ENCODE results near the gene CELF5.
"Not testable (repeated sequence)": the region's sequence is repeated elsewhere in the genome, so short reads cannot be mapped to it uniquely, and the experiment has no call there.

The CELF5 gene

GRCh38 chr19:3340340-3340739, 115.9 kb downstream of the CELF5 start:
- H3K36me3 ChIP-seq (ENCODE audit: insufficient read depth, low read length), result no peaks in the 10 kb centered on the region
- no peak overlapping the region for H3K9ac ChIP-seq (ENCODE audit: low read length)
- H3K4me3 ChIP-seq (ENCODE audit: low read depth, low read length, poor library complexity, severe bottlenecking), result no peak overlapping the region
- H3K4me1 ChIP-seq (ENCODE audit: insufficient read depth, low read length, severe bottlenecking), result no peaks in the 10 kb centered on the region
- no peaks in the 10 kb centered on the region for H3K9me3 ChIP-seq (ENCODE audit: low read length)
- no peaks in the 10 kb centered on the region for H3K9me2 ChIP-seq (ENCODE audit: low read depth, low read length)
- H3K27ac ChIP-seq (ENCODE audit: low read depth, low read length, poor library complexity, severe bottlenecking), result no peak overlapping the region
- TF ChIP-seq EZH2 (IDR thresholded peaks at IDR 0.05; ENCODE audit: borderline replicate concordance, low read length), result no peak
- TF ChIP-seq CTCF (IDR thresholded peaks at IDR 0.05; ENCODE audit: low read length), result no peak
- H3K27me3 ChIP-seq (ENCODE audit: insufficient read depth, low read length), result peaks cover 11% of the 10 kb centered on the region; the same call in 1 of the 2 replicates
- H3K79me2 ChIP-seq (ENCODE audit: insufficient read depth, low read length), result no peaks in the 10 kb centered on the region
- H3F3A ChIP-seq (ENCODE audit: insufficient read depth, low read length), result no peaks in the 10 kb centered on the region
- no peak overlapping the region for H2AFZ ChIP-seq (ENCODE audit: low read length)
- H4K20me1 ChIP-seq (ENCODE audit: insufficient read depth, low read length), result no peaks in the 10 kb centered on the region
- no peak overlapping the region for H3K4me2 ChIP-seq (ENCODE audit: low read length)

GRCh38 chr19:3342246-3342645, 117.8 kb downstream of the CELF5 start:
- no peaks in the 10 kb centered on the region for H3K36me3 ChIP-seq (ENCODE audit: insufficient read depth, low read length)
- no peak overlapping the region for H3K4me3 ChIP-seq (ENCODE audit: low read depth, low read length, poor library complexity, severe bottlenecking)
- no peak for TF ChIP-seq CTCF (IDR thresholded peaks at IDR 0.05; ENCODE audit: low read length)
- no peak for TF ChIP-seq EZH2 (IDR thresholded peaks at IDR 0.05; ENCODE audit: borderline replicate concordance, low read length)
- no peaks in the 10 kb centered on the region for H3K79me2 ChIP-seq (ENCODE audit: insufficient read depth, low read length)
- H3K27ac ChIP-seq (ENCODE audit: low read depth, low read length, poor library complexity, severe bottlenecking), result no peak overlapping the region
- no peaks in the 10 kb centered on the region for H3K4me1 ChIP-seq (ENCODE audit: insufficient read depth, low read length, severe bottlenecking)
- H3F3A ChIP-seq (ENCODE audit: insufficient read depth, low read length), result no peaks in the 10 kb centered on the region
- no peaks in the 10 kb centered on the region for H3K9me2 ChIP-seq (ENCODE audit: low read depth, low read length)
- no peak overlapping the region for H2AFZ ChIP-seq (ENCODE audit: low read length)
- no peak overlapping the region for H3K4me2 ChIP-seq (ENCODE audit: low read length)
- peaks cover 6% of the 10 kb centered on the region; the same call in 1 of the 2 replicates for H3K27me3 ChIP-seq (ENCODE audit: insufficient read depth, low read length)
- H3K9me3 ChIP-seq (ENCODE audit: low read length), result no peaks in the 10 kb centered on the region
- H3K9ac ChIP-seq (ENCODE audit: low read length), result no peak overlapping the region
- no peaks in the 10 kb centered on the region for H4K20me1 ChIP-seq (ENCODE audit: insufficient read depth, low read length)

- H3K36me3 ChIP-seq (ENCODE audit: insufficient read depth, low read length); H3K27me3 ChIP-seq (ENCODE audit: insufficient read depth, low read length); H3K9me2 ChIP-seq (ENCODE audit: low read depth, low read length); H3K4me1 ChIP-seq (ENCODE audit: insufficient read depth, low read length, severe bottlenecking); H2AFZ ChIP-seq (ENCODE audit: low read length); H3K79me2 ChIP-seq (ENCODE audit: insufficient read depth, low read length); H3K27ac ChIP-seq (ENCODE audit: low read depth, low read length, poor library complexity, severe bottlenecking); H3F3A ChIP-seq (ENCODE audit: insufficient read depth, low read length); H3K9me3 ChIP-seq (ENCODE audit: low read length); H3K4me3 ChIP-seq (ENCODE audit: low read depth, low read length, poor library complexity, severe bottlenecking); H3K9ac ChIP-seq (ENCODE audit: low read length); H4K20me1 ChIP-seq (ENCODE audit: insufficient read depth, low read length); H3K4me2 ChIP-seq (ENCODE audit: low read length): not testable (repeated sequence)
Observed at GRCh38 chr19:3342962-3343361, 118.5 kb downstream of the CELF5 start.

- no peak overlapping the region for H3K4me2 ChIP-seq (ENCODE audit: low read length)
- no peak overlapping the region for H3K4me3 ChIP-seq (ENCODE audit: low read depth, low read length, poor library complexity, severe bottlenecking)
Observed at GRCh38 chr19:3343619-3344502, 119.4 kb downstream of the CELF5 start.

More at GRCh38 chr19:3343619-3344502, 119.4 kb downstream of the CELF5 start:
- no peaks in the 10 kb centered on the region for H4K20me1 ChIP-seq (ENCODE audit: insufficient read depth, low read length)
- H3F3A ChIP-seq (ENCODE audit: insufficient read depth, low read length), result no peaks in the 10 kb centered on the region
- H3K27me3 ChIP-seq (ENCODE audit: insufficient read depth, low read length), result peaks cover 4% of the 10 kb centered on the region; the same call in 1 of the 2 replicates
- H3K4me1 ChIP-seq (ENCODE audit: insufficient read depth, low read length, severe bottlenecking), result no peaks in the 10 kb centered on the region
- H3K9me3 ChIP-seq (ENCODE audit: low read length), result no peaks in the 10 kb centered on the region
- TF ChIP-seq EZH2 (IDR thresholded peaks at IDR 0.05; ENCODE audit: borderline replicate concordance, low read length) (no peak), CTCF (IDR thresholded peaks at IDR 0.05; ENCODE audit: low read length) (no peak)
- H3K9ac ChIP-seq (ENCODE audit: low read length), result no peak overlapping the region
- H3K79me2 ChIP-seq (ENCODE audit: insufficient read depth, low read length), result no peaks in the 10 kb centered on the region
- H3K36me3 ChIP-seq (ENCODE audit: insufficient read depth, low read length), result no peaks in the 10 kb centered on the region
- H2AFZ ChIP-seq (ENCODE audit: low read length), result no peak overlapping the region
- no peak overlapping the region for H3K27ac ChIP-seq (ENCODE audit: low read depth, low read length, poor library complexity, severe bottlenecking)
- H3K9me2 ChIP-seq (ENCODE audit: low read depth, low read length), result no peaks in the 10 kb centered on the region
